Femur (tissue), 1 donor: ENCODE data around the gene ATG16L2.
A peak's percentile ranks its signal among the peaks of the same experiment; 100 is the strongest.
"Not testable (repeated sequence)": the region's sequence is repeated elsewhere in the genome, so short reads cannot be mapped to it uniquely, and the experiment has no call there.

ENCODE experiments used
- DNase-seq: peaks from one replicate; pipeline ENCODE4 v3.0.0-alpha.2; 2017

The ATG16L2 gene

DNA sequence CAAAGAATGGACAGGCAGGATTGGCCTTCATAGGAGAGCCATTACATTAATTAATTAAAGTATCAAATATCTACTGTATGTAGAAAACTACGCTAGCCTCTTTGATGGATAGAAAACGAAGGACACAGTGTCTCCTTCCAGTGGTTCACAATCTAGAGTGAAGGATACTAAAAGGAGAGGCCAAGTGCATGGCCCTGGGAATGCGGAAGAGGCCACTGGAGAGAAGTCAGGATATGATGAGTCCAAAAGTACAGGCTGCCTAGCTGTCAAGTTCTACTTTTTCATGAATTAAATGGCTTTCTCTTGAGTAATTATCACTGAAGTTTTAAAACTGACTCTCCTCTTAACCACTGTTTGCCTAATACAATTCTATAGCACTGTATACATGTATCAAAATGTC lies 41.9 kb downstream of the ATG16L2 start:
- DNase-seq = no peak

DNA sequence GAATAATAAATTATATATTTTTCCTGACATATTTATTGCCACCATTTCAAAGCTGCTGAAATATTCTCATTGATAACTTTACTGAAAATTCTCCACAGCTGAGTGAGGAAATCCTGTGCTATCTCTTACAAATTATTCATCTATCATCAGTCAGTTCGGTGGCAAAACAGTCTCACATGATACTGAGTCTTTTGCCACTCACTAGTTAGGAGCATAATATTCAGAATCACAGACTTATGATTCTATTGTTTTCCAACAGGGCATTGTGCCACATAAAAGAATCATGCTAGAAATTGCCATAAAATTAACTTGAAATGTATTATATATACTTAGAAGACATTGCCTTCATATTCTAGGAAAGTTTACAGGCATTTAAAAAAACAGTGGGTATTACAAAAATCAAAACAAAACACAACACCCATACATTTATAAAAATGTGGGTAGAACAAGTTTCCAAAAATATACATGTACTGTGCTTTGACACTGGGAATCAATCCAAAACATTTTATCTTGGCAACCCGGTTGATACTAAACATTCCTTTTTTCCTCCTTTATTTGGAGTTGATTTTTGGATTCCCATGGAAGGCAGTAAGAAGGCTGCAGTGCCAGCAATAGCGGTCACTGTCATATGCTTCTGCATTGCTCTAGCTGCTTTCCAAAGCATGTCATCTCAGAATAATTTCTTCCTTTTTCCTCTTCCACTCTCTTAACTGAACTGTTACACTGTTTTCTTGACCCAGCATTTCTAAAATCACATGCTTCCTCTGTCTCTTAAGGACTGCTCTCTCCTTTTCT lies 42.5 kb downstream of the ATG16L2 start:
- DNase-seq = no peak

DNA sequence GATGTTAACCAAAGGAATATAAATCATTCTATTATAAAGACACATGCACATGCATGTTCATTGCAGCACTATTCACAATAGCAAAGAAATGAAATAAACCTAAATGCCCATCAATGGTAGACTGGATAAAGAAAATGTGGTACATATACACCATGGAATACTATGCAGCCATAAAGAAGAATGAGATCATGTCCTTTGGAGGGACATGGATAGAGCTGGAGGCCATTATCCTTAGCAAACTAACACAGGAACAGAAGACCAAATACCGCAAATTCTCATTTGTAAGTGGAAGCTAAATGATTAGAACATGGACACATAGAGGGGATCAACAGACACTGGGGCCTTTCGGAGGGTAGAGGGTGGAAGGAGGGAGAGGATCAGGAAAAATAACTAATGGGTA lies 44.1 kb downstream of the ATG16L2 start:
- not testable (repeated sequence) for DNase-seq

DNA sequence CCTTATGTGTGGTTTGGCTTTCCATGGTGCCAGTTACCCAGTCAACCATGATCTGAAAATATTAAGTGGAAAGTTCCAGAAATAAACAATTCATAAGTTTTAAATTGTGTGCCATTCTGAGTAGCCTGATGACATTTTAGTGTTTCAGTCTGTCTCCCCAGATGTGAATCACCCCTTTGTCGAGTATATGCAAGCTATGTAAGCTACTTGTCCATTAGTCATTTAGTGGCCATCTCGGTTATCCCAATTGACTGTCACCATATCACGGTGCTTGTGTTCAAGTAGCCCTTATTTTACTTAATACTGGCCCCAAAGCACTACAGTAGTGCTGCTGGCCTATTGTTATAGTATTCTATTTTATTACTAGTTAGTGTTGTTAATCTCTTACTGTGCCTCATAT lies 44.9 kb downstream of the ATG16L2 start:
- DNase-seq = no peak

DNA sequence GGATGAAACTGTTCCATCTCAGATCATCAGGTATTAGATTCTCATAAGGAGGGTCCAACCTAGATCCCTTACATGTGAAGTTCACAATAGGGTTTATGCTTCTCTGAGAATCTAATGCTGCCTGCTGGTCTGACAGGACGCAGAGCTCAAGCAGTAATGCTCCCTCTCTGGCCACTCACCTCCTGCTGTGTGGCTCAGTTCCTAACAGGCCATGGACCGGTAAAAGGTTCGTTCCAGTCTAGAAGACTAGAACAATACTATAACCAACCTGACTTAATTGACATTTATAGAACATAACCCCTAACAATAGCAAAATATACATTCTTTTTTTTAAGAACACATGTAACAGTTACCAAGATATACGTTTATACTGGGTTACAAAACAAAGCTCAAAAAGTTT lies 45.8 kb downstream of the ATG16L2 start:
- no peak for DNase-seq

DNA sequence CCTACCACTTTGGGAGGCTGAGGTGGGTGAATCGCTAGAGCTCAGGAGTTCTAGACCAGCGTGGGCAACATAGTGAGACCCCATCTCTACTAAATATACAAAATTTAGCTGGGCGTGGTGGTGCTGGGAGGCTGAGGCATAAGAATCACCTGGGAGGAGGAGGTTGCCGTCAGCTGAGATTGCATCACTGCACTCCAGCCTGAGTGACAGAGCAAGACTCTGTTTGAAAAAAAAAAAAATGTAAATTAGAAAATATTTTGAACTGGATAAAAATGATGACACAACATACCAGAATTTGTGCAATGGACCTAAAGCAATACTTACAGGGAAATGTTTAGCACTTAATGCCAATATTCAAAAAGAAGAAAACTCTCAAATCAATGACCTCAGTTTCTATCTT lies 46.4 kb downstream of the ATG16L2 start:
- no peak for DNase-seq

DNA sequence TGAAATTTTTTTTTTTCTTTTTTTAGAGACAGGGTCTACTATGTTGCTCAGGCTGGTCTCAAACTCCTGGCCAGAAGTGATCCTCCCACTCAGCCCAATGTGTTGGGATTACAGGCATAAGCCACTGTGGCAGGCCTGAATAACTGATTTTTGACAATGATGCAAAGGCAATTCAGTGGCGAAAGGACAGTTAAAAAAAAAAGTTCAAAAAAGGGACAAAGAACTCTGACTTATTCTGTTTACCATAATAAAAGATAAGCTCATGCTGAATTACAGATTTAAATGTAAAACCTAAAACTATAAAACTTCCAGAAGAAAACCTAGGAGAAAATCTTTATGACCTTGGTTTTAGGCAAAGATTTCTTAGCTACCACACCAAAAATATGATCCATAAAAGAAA lies 48.9 kb downstream of the ATG16L2 start:
- no peak for DNase-seq

DNA sequence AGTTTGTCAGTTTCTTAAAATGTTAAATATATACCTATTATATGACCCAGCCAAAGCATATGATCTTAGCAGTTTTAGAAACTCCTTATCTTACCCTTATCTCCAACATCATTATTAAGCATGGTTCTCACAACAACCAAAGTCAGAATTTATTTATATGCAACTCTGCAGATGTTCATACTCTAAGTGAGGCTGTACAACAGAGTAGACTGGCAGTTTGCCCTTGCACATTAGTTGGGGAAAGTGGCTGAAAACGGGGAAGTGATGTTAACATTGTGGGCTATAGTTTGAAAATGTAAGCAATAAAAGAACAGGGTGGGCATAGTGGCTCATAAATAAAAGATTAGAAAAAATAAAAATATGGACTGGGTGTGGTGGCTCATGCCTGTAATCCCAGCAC lies 49.7 kb downstream of the ATG16L2 start:
- DNase-seq = no peak

DNA sequence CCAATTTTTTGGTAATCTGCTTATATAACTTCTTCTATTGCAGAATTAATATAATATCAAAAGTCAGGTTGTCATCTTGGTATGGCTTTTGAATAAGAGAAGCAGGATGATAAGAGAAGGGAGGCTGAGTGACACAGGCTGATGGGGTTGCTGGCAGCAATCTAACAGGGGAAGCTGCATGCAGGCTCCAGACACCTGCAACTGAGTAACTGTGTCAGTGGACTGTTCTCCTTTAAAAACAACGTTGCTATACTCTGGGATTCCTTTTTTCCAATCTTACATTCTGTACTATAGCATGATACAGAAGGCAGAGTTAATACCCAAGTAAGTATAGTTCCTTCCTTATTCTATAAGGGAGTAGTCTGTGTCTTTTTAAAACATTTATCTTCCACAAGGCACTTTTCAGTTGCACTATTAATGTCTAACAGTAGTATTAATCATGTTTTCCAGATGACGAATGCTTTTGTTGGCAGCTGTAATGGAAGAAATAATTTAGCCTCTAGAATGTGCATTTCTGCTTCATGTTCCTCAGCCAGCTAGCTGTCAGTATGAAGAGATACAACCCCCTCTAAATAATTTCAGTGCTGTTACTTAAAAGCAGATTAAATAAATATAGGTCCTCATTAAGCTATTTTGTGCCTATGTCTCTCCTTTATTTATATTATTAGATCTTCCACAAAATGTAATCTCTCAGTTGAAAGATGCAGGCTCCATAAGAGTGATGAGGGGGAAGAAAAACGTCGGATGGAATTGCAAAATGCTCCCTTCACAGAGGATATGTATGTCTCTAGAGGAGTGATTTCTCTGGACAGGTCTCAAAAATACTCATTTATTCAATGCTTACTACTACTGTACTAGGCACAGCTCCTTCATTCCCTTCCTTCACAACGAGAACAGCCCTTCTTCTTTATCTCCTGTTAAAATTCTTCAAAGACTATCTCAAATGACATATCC lies 50.8 kb downstream of the ATG16L2 start:
- DNase-seq = peak; percentile 31

DNA sequence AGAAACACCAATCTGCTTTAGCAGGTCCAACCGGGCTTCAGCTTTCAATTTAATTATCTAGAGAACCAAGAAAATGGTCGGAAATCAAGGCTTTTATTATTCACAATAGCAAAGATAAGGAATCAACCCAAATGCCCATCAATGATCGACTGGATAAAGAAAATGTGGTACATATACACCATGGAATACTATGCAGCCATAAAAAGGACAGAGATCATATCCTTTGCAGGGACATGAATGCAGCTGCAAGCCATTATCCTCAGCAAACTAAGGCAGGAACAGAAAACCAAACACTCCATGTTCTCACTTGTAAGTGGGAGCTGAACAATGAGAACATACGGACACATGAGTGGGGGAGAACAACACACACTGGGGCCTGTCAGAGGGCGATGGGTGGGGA lies 53.8 kb downstream of the ATG16L2 start:
- no peak for DNase-seq

DNA sequence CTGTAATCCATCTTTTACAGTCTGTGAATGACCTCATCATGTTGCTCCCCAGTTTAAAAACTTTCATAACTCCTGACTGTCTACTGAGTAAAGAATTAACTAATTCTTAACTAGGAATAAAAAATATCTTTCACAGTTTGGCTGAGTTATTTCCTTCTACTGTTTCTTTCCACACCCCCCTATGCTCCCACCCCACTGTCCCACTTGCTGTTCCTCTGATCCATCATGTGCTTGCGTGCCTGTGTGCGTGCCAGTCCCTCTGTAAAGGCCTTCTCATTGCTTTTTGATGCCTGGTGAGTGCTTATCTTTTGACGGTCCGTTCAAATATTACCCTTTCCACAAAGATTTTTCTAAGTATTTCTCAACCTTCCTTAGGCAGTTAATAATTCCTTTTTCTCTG lies 55.6 kb downstream of the ATG16L2 start:
- DNase-seq = no peak

DNA sequence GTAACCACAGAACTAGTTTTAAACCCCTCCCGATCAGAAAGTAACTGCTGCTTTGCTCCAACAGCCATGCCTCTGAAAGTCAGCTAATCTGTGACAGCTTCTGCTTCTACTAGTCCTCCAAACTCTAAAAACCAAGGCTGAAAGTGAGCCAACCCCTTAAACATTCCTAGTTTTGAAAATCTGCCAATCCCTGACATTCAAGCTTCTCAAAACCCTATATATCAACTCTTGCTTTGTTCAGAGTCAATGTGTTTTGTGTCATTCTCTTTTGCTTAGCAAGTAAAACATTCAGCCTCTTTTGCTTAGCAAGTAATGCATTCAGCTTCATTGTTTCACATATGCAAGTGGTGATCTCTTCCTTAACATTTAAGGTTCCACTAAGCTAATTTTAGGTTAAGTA lies 56.9 kb downstream of the ATG16L2 start:
- no peak for DNase-seq

DNA sequence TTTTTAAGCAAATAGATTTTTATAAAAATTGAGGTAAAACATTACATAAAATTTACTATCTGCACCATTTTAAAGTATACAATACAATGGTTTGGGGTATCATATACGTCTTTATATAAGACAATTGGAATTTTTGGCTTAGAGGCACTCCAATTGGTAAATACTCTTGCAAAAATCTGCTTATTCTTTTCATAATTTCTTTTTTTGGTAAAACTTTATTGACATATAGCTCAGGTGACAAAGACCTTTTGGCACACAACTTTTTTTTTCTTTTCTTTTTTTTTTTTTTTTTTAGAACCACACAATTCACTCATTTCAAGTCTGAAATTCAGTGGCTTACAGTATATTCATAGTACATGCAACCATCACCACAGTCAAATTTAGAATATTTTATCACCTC lies 57.8 kb downstream of the ATG16L2 start:
- no peak for DNase-seq

DNA sequence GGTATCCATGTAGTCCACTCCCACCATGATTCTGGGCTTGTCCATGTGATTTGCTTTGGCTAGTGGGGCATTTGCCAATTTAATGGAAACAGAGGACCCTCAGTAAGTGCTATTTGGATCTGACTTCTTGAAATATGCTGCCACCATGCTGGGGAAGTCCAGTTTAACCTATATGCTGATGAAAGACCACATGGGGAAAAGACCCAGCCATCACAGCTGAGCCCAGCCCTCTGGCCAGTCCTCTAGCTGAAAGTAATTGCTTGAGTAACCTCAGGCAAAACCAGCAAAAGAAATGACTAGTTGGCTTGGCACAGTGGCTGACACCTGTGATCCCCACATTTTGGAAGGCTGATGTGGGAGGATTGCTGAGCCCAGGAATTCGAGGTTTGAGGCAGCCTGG lies 61.5 kb downstream of the ATG16L2 start:
- no peak for DNase-seq

DNA sequence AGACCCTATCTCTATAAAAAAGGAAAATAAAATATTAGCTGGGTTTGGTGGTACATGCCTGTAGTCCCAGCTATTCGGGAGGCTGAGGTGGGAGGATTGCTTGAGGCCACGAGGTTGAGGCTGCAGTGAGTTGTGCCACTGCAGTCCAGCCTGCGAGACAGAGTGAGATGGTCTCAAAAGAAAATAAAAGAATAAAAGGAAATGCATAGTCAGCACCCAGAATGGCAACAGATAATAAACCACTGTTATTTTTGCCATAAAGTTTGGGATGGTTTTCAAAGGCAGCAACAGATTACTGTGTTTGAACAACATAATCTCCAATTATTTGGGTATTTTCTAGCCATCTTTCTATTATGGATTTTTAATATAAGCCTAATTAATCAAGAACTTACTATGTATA lies 61.9 kb downstream of the ATG16L2 start:
- DNase-seq = no peak
